ENCODE measurements around the gene CRYM.

- TF ChIP-seq CTCF (IDR thresholded peaks at IDR 0.05; ENCODE audit: insufficient read depth, low read length, poor library complexity, severe bottlenecking) (no peak), EZH2phosphoT487 (conservative IDR thresholded peaks at IDR 0.05; ENCODE audit: low read length) (no peak)
Observed at GRCh38 chr16:21242756-21243155, 35.3 kb downstream of the CRYM start.
